Measurements from ENCODE around the gene MRPL21. TPM values are rescaled to one million over a fixed set of nuclear protein-coding genes. Genes with fewer than 3 reads are reported as not detected.
A peak's percentile ranks its signal among the peaks of the same experiment; 100 is the strongest.

The MRPL21 gene
- total and polyA plus RNA-seq, 2 of the 13 experiments (the other 11 are each of a cell fraction or from before 2014, with no cell fraction given) = 61.5 to 100 TPM

DNA sequence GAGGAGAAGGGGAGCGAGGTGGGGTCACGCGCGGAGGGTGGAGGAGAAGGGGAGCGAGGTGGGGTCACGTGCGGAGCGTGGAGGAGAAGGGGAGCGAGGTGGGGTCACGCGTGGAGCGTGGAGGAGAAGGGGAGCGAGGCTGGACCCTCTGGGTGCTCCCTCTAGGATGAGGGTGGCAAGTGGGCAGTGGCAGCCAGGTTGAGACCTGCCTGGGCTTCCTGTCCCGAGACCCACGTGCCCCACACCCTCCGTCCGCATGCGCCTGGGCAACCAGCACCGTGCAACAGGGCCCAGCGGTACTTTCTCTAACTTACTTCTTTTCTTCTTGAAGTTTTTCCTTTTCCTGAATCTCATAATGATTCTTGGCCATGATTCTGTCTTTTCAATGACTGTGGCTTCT is 11.1 kb downstream of the MRPL21 start:
- no peak overlapping the region for H3K9ac ChIP-seq (ENCODE audit: insufficient read depth, low read depth, low read length)
- peaks cover 25 to 52% of the 10 kb centered on the region in 2 experiments; a peak in 4 of 5 replicates for H3K36me3 ChIP-seq (replicated peaks in 1 of 2; ENCODE audit: control insufficient read depth in 1 of 2, insufficient read depth in 2 of 2, low read length in 2 of 2)
- WGBS (ENCODE audit: low lambda C conversion rate) = 98% methylated on average over 20 of the region's 20 CpGs
- TF ChIP-seq, protein P1, sequence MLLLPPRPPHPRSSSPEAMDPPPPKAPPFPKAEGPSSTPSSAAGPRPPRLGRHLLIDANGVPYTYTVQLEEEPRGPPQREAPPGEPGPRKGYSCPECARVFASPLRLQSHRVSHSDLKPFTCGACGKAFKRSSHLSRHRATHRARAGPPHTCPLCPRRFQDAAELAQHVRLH (CRISPR knock-in tag; IDR thresholded peaks at IDR 0.05; ENCODE audit: borderline replicate concordance, low read depth) = no peak
- 0 out of 2 replicates have a peak, but pooled peaks have one; percentile 28 for TF ChIP-seq RBFOX2 (IDR thresholded peaks at IDR 0.05; ENCODE audit: low read depth, low read length)
- BruUV-seq (replicated peaks) = no TSS peak
- H3K27me3 ChIP-seq (ENCODE audit: control insufficient read depth in 1 of 2, insufficient read depth in 2 of 2, low read length in 2 of 2) = no peaks in the 10 kb centered on the region
- H3K79me2 ChIP-seq (ENCODE audit: insufficient read depth, low read length) = no peaks in the 10 kb centered on the region
- POLR2A ChIA-PET = no interaction called here
- DNase-seq (ENCODE audit: low spot score) = no peak
- intact Hi-C loops (cut with micrococcal nuclease; ENCODE audit: unreplicated experiment) = no loop called here
- in situ Hi-C loops (cut with HindIII; ENCODE audit: extremely low pct_ligation_motif_present, low pct_unique_long_range_greater_than_20kb) = loop anchor here (25.0 kb wide), 1 partner anchor 255 kb away; no protein-coding TSS in a partner anchor
- no peak overlapping the region for H3K4me2 ChIP-seq (ENCODE audit: low read depth, low read length)
- H3K9me3 ChIP-seq (ENCODE audit: low read length) = no peaks in the 10 kb centered on the region
- no peak overlapping the region for H2AFZ ChIP-seq (ENCODE audit: low read length)
- H3K4me3 ChIP-seq (replicated peaks in 1 of 3; ENCODE audit: insufficient read depth in 1 of 3, low read depth in 2 of 3, low read length in 3 of 3) = no peak overlapping the region
- CTCF ChIA-PET (ENCODE audit: low intra/inter-chr PET ratio, low total read pairs) = no interaction called here
- H3K27ac ChIP-seq (ENCODE audit: extremely low read length, insufficient read depth, low read length) = no peak overlapping the region
- H3K4me1 ChIP-seq (ENCODE audit: insufficient read depth, low read length) = no peaks in the 10 kb centered on the region
- ATAC-seq = no peak
- H4K20me1 ChIP-seq (ENCODE audit: insufficient read depth, low read length) = no peaks in the 10 kb centered on the region
- no peak for FAIRE-seq

DNA sequence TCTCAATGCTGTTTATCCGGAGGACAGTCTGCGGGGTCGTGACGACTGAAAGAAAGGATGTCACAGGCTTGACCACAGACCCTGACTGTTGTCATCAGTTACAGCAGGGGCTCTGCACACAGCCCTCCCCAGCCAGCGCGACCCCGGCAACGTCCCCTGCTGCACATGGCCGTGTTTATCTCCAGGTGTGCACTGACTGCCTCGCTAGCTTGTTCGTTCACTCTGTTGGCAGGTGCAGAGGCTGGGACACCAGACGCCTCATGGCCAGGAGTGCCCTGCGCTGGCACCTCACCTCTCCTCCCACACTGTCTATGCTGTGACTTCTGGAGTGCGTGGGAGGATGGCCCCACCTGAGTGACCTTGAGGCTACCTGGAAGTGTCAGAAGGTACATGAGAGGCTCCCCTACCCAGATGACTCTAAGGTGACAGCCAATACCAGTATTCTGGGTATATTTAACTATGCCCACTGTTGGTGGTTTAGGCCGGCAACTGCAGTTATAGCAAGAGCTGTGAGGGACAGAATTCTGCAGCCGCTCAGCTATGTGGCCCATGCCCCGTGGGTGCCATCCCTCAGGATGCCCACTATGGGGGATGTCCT is 12.2 kb downstream of the MRPL21 start:
- Histone ChIP-seq H3K9ac (ENCODE audit: insufficient read depth, low read depth, low read length) (no peak overlapping the region), H3K4me3 (replicated peaks in 1 of 3; ENCODE audit: insufficient read depth in 1 of 3, low read depth in 2 of 3, low read length in 3 of 3) (no peak overlapping the region), H4K20me1 (ENCODE audit: insufficient read depth, low read length) (no peaks in the 10 kb centered on the region), H3K4me2 (ENCODE audit: low read depth, low read length) (no peak overlapping the region), H3K27ac (ENCODE audit: extremely low read length, insufficient read depth, low read length) (no peak overlapping the region), H3K36me3 (replicated peaks in 1 of 2; ENCODE audit: control insufficient read depth in 1 of 2, insufficient read depth in 2 of 2, low read length in 2 of 2) (peaks cover 17 to 41% of the 10 kb centered on the region in 2 experiments; a peak in 4 of 5 replicates), H3K9me3 (ENCODE audit: low read length) (no peaks in the 10 kb centered on the region), H2AFZ (ENCODE audit: low read length) (no peak overlapping the region), H3K79me2 (ENCODE audit: insufficient read depth, low read length) (no peaks in the 10 kb centered on the region), H3K27me3 (ENCODE audit: control insufficient read depth in 1 of 2, insufficient read depth in 2 of 2, low read length in 2 of 2) (no peaks in the 10 kb centered on the region), H3K4me1 (ENCODE audit: insufficient read depth, low read length) (no peaks in the 10 kb centered on the region)
- intact Hi-C loops (cut with micrococcal nuclease; ENCODE audit: unreplicated experiment) (no loop called here), in situ Hi-C loops (cut with HindIII; ENCODE audit: extremely low pct_ligation_motif_present, low pct_unique_long_range_greater_than_20kb) (loop anchor here (25.0 kb wide), 1 partner anchor 254 kb away; no protein-coding TSS in a partner anchor)
- no peak for ATAC-seq
- 98% methylated on average over 15 of the region's 17 CpGs for WGBS (ENCODE audit: low lambda C conversion rate)
- TF ChIP-seq, protein P2, sequence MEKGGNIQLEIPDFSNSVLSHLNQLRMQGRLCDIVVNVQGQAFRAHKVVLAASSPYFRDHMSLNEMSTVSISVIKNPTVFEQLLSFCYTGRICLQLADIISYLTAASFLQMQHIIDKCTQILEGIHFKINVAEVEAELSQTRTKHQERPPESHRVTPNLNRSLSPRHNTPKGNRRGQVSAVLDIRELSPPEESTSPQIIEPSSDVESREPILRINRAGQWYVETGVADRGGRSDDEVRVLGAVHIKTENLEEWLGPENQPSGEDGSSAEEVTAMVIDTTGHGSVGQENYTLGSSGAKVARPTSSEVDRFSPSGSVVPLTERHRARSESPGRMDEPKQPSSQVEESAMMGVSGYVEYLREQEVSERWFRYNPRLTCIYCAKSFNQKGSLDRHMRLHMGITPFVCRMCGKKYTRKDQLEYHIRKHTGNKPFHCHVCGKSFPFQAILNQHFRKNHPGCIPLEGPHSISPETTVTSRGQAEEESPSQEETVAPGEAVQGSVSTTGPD (CRISPR knock-in tag; IDR thresholded peaks at IDR 0.05) = no peak
- TF ChIP-seq MTA1 (CRISPR knock-in tag; IDR thresholded peaks at IDR 0.05; ENCODE audit: borderline replicate concordance) (no peak), NFRKB (IDR thresholded peaks at IDR 0.05) (no peak), ZZZ3 (CRISPR knock-in tag; IDR thresholded peaks at IDR 0.05; ENCODE audit: borderline replicate concordance) (no peak), ESRRA (CRISPR knock-in tag; IDR thresholded peaks at IDR 0.05; ENCODE audit: low read depth) (no peak), ZNF207 (IDR thresholded peaks at IDR 0.05; ENCODE audit: borderline replicate concordance) (no peak)
- no peak for DNase-seq (ENCODE audit: low spot score)
- no peak for FAIRE-seq
- no TSS peak for BruUV-seq (replicated peaks)
- ChIA-PET POLR2A (no interaction called here), CTCF (ENCODE audit: low intra/inter-chr PET ratio, low total read pairs) (no interaction called here)

All from HepG2 (cell line).